ENCODE measurements around the gene BMF.

BMF gene

DNA sequence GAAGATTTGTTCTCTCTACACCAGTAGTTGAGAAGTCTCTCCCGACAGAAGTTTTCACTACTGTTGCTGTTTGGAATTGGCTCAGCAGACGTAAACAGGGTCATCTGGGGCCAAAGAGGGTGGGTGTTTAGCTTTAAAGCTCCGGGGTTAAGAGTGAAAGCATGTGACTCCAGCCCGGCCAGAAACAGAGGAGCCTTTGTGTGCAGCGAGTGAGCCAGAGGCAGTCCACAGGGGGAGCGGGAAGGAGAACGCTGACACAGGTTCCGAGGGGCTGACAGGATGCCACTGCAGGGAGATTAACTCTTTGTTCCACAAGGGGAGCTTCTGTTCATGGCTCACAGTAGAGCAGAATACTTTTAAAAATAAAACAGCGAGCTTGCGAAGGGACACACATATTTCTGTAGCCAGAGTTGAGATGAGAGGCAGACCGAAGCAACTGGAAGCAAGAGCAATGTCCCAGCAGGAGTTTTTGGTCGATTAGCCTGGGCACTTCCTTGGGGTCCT is 26.9 kb downstream of the BMF start:
- peaks cover 52% of the 10 kb centered on the region for H3K4me1 ChIP-seq (ENCODE audit: control insufficient read depth, low read length)

DNA sequence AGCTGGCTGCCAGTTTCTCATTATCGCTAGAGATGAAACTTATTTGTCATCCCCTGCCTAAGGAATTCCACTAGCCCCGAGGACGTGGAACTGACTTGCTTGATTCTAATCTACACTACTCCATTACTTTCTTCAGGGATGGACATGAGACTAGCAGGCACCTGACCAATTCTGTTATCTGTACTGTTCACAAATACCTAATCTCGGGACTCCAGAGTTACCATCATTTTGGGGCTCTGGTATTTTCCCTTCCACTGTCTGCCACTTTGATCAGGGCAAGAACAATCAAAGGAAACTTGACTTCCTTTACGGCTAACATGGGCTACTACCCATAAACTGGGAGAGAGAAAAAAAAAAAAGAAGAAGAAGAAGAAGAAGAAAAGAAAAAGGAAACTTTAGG is 27.8 kb downstream of the BMF start:
- H3K9me2 ChIP-seq (replicated peaks; ENCODE audit: control insufficient read depth, low read length): no peaks in the 10 kb centered on the region
- H3K4me2 ChIP-seq (ENCODE audit: low read length): peak overlapping the region; percentile 83; the same call in 1 of the 2 replicates
- no peaks in the 10 kb centered on the region for H3K9me3 ChIP-seq (ENCODE audit: control insufficient read depth, insufficient read depth, low read length)
- 0 out of 2 replicates have a peak overlapping the region, but pooled peaks have one; percentile 79 for H3K27ac ChIP-seq (ENCODE audit: low read depth, low read length)
- no peaks in the 10 kb centered on the region for H4K20me1 ChIP-seq (ENCODE audit: control insufficient read depth, insufficient read depth, low read depth, low read length)
- peaks cover 28% of the 10 kb centered on the region for H3F3A ChIP-seq (ENCODE audit: control insufficient read depth, insufficient read depth)
- TF ChIP-seq, protein P1, sequence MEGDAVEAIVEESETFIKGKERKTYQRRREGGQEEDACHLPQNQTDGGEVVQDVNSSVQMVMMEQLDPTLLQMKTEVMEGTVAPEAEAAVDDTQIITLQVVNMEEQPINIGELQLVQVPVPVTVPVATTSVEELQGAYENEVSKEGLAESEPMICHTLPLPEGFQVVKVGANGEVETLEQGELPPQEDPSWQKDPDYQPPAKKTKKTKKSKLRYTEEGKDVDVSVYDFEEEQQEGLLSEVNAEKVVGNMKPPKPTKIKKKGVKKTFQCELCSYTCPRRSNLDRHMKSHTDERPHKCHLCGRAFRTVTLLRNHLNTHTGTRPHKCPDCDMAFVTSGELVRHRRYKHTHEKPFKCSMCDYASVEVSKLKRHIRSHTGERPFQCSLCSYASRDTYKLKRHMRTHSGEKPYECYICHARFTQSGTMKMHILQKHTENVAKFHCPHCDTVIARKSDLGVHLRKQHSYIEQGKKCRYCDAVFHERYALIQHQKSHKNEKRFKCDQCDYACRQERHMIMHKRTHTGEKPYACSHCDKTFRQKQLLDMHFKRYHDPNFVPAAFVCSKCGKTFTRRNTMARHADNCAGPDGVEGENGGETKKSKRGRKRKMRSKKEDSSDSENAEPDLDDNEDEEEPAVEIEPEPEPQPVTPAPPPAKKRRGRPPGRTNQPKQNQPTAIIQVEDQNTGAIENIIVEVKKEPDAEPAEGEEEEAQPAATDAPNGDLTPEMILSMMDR (IDR thresholded peaks at IDR 0.05; ENCODE audit: low read depth, low read length, poor library complexity, severe bottlenecking): no peak
- no peak for TF ChIP-seq EZH2phosphoT487 (IDR thresholded peaks at IDR 0.05; ENCODE audit: borderline replicate concordance, low read length)
- H3K4me3 ChIP-seq (ENCODE audit: low read length): no peak overlapping the region
- peaks cover 48% of the 10 kb centered on the region for H3K4me1 ChIP-seq (ENCODE audit: control insufficient read depth, low read length)
- H3K36me3 ChIP-seq (ENCODE audit: control insufficient read depth, low read length): no peaks in the 10 kb centered on the region
- no peaks in the 10 kb centered on the region for H3K27me3 ChIP-seq (ENCODE audit: control insufficient read depth, low read length)
- H3K79me2 ChIP-seq (ENCODE audit: control insufficient read depth, low read length): no peaks in the 10 kb centered on the region

More for the DNA sequence above, 26.9 kb downstream of the BMF start:
- H3K4me2 ChIP-seq (ENCODE audit: low read length): peak overlapping the region; percentile 83
- no peaks in the 10 kb centered on the region for H3K36me3 ChIP-seq (ENCODE audit: control insufficient read depth, low read length)
- no peaks in the 10 kb centered on the region for H3K9me2 ChIP-seq (replicated peaks; ENCODE audit: control insufficient read depth, low read length)
- peaks cover 24% of the 10 kb centered on the region for H3F3A ChIP-seq (ENCODE audit: control insufficient read depth, insufficient read depth)
- no peaks in the 10 kb centered on the region for H3K79me2 ChIP-seq (ENCODE audit: control insufficient read depth, low read length)
- H3K27ac ChIP-seq (ENCODE audit: low read depth, low read length): peak overlapping the region; percentile 79
- no peaks in the 10 kb centered on the region for H3K9me3 ChIP-seq (ENCODE audit: control insufficient read depth, insufficient read depth, low read length)
- no peaks in the 10 kb centered on the region for H4K20me1 ChIP-seq (ENCODE audit: control insufficient read depth, insufficient read depth, low read depth, low read length)
- peak overlapping the region; percentile 64 for H3K4me3 ChIP-seq (ENCODE audit: low read length)
- TF ChIP-seq EZH2phosphoT487 (IDR thresholded peaks at IDR 0.05; ENCODE audit: borderline replicate concordance, low read length): no peak
- TF ChIP-seq, protein P1 (IDR thresholded peaks at IDR 0.05; ENCODE audit: low read depth, low read length, poor library complexity, severe bottlenecking): no peak
- H3K27me3 ChIP-seq (ENCODE audit: control insufficient read depth, low read length): no peaks in the 10 kb centered on the region

DNA sequence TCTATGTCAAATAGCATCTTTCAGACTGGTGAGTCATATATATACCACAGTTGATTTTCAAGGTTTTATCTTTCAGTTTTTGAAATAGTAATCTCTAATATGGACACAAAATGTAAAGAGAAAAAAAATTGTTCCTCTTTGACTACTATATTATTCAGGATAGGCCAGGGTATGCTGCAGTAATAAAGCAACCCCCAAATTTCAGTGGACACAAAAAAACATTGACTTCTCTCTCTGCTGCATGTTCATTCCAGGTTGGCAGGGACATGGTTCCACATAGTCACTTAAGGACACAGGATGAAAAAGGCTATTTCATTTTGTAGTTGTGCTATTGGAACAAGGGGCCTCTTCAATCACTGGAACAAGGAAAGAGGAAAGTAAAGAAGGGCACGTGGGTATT is 28.6 kb downstream of the BMF start:
- no peaks in the 10 kb centered on the region for H3K9me3 ChIP-seq (ENCODE audit: control insufficient read depth, insufficient read depth, low read length)
- no peaks in the 10 kb centered on the region for H3K27me3 ChIP-seq (ENCODE audit: control insufficient read depth, low read length)
- H3K4me3 ChIP-seq (ENCODE audit: low read length): no peak overlapping the region
- no peak overlapping the region for H3K4me2 ChIP-seq (ENCODE audit: low read length)
- no peaks in the 10 kb centered on the region for H3K9me2 ChIP-seq (replicated peaks; ENCODE audit: control insufficient read depth, low read length)
- H3K79me2 ChIP-seq (ENCODE audit: control insufficient read depth, low read length): no peaks in the 10 kb centered on the region
- peaks cover 48% of the 10 kb centered on the region for H3K4me1 ChIP-seq (ENCODE audit: control insufficient read depth, low read length)
- H4K20me1 ChIP-seq (ENCODE audit: control insufficient read depth, insufficient read depth, low read depth, low read length): no peaks in the 10 kb centered on the region
- peaks cover 28% of the 10 kb centered on the region for H3F3A ChIP-seq (ENCODE audit: control insufficient read depth, insufficient read depth)
- no peak for TF ChIP-seq EZH2phosphoT487 (IDR thresholded peaks at IDR 0.05; ENCODE audit: borderline replicate concordance, low read length)
- TF ChIP-seq, protein P1 (IDR thresholded peaks at IDR 0.05; ENCODE audit: low read depth, low read length, poor library complexity, severe bottlenecking): no peak
- no peak overlapping the region for H3K27ac ChIP-seq (ENCODE audit: low read depth, low read length)
- H3K36me3 ChIP-seq (ENCODE audit: control insufficient read depth, low read length): no peaks in the 10 kb centered on the region

Data from DOHH2 (cell line).